ENCODE data around the gene PRR16. TPM values are rescaled to one million over a fixed set of nuclear protein-coding genes. Genes with fewer than 3 reads are reported as not detected.

PRR16 gene
- total RNA-seq, 1 donor from 2014 or later = 0.23 TPM

GRCh38 chr5:120528609-120529008 is 64.5 kb downstream of the PRR16 start:
- no peak overlapping the region for H3K4me3 ChIP-seq (ENCODE audit: low read depth, low read length)
- TF ChIP-seq, protein P1, sequence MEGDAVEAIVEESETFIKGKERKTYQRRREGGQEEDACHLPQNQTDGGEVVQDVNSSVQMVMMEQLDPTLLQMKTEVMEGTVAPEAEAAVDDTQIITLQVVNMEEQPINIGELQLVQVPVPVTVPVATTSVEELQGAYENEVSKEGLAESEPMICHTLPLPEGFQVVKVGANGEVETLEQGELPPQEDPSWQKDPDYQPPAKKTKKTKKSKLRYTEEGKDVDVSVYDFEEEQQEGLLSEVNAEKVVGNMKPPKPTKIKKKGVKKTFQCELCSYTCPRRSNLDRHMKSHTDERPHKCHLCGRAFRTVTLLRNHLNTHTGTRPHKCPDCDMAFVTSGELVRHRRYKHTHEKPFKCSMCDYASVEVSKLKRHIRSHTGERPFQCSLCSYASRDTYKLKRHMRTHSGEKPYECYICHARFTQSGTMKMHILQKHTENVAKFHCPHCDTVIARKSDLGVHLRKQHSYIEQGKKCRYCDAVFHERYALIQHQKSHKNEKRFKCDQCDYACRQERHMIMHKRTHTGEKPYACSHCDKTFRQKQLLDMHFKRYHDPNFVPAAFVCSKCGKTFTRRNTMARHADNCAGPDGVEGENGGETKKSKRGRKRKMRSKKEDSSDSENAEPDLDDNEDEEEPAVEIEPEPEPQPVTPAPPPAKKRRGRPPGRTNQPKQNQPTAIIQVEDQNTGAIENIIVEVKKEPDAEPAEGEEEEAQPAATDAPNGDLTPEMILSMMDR (conservative IDR thresholded peaks at IDR 0.05; ENCODE audit: low read depth, low read length) = no peak
- DNase-seq (ENCODE audit: low read depth) = no peak

DNA sequence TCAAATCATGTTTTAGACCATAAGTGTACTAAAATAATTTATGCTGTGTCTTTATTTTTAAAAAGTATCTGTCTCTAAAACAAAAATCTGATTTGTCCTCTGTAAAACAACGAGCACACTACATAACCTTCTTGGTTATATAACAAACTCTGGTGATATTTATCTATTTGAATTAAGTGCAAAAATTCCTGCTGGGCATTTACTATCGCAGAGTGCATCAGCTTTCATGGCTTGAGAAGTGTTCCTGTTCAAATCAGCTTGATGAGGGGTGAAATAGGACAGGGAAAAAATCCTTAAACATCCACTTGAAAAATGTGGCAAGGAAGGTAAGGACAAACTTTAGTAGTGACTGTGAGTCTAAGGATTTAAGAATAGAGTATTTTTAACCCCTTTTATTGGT is 65.3 kb downstream of the PRR16 start:
- TF ChIP-seq, protein P1 (conservative IDR thresholded peaks at IDR 0.05; ENCODE audit: low read depth, low read length) = no peak
- DNase-seq (ENCODE audit: low read depth) = no peak
- H3K4me3 ChIP-seq (ENCODE audit: low read depth, low read length) = no peak overlapping the region

DNA sequence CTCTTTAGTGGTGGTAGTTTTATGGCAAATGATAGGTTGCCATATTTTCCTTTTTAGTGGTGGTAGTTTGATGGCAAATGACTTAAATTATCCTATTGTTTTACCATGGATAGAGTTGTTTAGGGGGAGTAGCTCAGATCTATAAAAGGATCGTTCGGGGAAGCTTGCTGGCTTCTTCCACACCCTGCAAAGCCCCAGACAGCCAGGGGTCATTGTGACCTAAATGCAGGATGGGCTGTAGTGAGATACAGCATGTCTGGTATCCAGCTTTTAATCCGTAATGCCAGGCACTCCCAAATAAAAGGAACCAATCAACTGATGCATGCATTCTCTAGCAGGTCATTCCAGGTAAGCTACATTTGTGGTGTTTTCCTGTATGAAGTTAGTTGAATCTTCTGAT is 67.1 kb downstream of the PRR16 start:
- no peak overlapping the region for H3K4me3 ChIP-seq (ENCODE audit: low read depth, low read length)
- TF ChIP-seq, protein P1 (conservative IDR thresholded peaks at IDR 0.05; ENCODE audit: low read depth, low read length) = no peak
- no peak for DNase-seq (ENCODE audit: low read depth)

DNA sequence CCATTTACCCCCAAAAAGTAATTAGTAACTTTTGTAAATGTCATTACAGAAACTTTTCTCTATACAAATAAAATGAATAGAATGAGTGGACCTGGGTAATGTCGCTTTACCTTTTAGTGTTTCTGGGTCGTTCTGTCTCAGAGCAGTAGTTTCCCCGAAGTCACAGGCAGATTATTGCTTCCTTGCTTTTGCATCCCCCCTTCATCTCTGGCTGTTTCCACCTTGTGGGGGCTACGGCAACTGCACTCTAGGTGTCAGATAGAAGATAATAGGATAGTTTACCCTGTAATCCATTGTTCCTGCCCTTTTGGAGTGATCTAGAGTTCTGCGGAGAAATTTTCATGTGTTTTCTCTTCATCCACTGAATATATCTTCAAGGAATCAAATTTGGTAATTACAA is 68.7 kb downstream of the PRR16 start:
- no peak overlapping the region for H3K4me3 ChIP-seq (ENCODE audit: low read depth, low read length)
- TF ChIP-seq, protein P1 (conservative IDR thresholded peaks at IDR 0.05; ENCODE audit: low read depth, low read length) = peak; percentile 41
- no peak for DNase-seq (ENCODE audit: low read depth)

GRCh38 chr5:120533581-120533980 is 69.5 kb downstream of the PRR16 start:
- no peak for DNase-seq (ENCODE audit: low read depth)
- TF ChIP-seq, protein P1 (conservative IDR thresholded peaks at IDR 0.05; ENCODE audit: low read depth, low read length) = no peak
- no peak overlapping the region for H3K4me3 ChIP-seq (ENCODE audit: low read depth, low read length)

DNA sequence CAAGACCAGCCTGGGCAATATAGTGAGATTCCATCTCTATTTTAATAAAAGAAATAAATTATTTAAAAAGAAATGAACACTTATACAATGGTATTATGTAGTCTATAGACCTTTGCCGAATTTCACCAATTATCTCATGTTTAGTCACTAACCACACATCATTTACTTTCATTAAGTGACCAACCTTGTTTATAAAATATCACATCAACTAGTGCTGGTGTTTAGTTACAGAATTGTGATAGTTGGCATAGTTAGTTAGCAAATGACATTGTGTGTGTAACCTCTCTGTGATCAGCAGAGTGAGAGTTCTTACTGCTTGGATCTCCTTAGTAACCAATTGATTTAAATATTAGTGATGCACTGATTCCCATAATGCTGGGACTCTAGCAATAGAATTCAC is 71.8 kb downstream of the PRR16 start:
- H3K4me3 ChIP-seq (ENCODE audit: low read depth, low read length) = no peak overlapping the region
- TF ChIP-seq, protein P1 (conservative IDR thresholded peaks at IDR 0.05; ENCODE audit: low read depth, low read length) = no peak
- DNase-seq (ENCODE audit: low read depth) = no peak

GRCh38 chr5:120538149-120538548 is 74.0 kb downstream of the PRR16 start:
- TF ChIP-seq, protein P1 (conservative IDR thresholded peaks at IDR 0.05; ENCODE audit: low read depth, low read length) = no peak
- no peak for DNase-seq (ENCODE audit: low read depth)
- H3K4me3 ChIP-seq (ENCODE audit: low read depth, low read length) = no peak overlapping the region
